ENCODE results near the gene FHIT.
A peak's percentile ranks its signal among the peaks of the same experiment; 100 is the strongest.
"Not testable (repeated sequence)": the region's sequence is repeated elsewhere in the genome, so short reads cannot be mapped to it uniquely, and the experiment has no call there.

Gene FHIT

DNA sequence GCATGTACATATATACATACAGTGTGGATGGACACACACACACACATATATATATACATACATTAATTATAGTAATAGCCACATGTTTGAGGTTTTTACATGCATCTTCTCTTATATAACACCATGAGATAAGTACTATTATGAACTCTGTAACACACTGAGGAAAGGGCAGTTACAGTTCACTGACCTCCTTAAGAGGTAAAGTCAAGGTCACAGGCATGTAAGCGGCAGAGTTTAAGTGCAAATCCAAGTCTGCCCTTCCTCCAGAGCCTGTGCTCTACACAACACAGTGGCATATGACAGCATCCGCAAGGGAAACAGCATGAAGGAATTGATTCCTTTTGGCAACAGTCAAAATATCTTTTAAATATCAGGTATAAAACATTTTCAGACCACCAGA lies 26.4 kb downstream of the FHIT start:
- no peak for DNase-seq

DNA sequence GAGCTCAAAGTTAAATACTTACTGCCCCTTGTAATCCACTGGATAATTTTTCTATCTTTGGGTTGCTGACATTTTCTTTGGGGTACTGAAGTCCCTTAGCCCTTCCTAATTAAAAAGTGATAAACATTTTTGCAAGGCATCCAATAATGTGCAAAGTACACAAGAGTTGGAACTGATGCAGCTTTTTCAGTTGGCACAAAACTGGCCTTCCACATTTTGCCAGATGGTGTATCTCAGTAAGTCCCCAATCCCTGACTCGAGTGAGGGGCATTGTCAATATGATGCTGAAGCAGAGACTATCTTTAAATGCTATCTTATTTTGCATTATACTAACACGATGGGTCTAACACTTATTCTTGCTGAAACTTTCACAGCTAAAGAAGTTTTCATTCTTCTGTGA lies 27.8 kb downstream of the FHIT start:
- no peak for DNase-seq

DNA sequence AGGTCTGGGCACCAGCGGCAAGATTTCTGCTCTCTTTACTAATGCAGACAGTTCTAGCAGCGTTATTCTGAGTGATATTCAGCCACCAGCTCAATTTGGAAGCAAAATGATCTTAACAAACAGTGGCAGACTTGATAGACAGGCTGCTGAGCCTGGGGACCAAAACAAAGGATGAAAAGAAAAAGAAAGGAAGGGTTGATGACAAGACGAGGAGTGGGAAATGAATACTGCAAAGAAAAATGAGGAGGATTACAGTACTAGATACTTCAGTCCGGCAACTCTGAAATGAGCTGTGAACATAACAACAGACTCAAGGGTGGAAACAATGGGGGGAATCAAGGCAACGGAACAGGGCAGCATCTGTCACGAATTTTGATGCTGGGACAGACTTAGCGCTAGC lies 28.8 kb downstream of the FHIT start:
- DNase-seq = no peak

DNA sequence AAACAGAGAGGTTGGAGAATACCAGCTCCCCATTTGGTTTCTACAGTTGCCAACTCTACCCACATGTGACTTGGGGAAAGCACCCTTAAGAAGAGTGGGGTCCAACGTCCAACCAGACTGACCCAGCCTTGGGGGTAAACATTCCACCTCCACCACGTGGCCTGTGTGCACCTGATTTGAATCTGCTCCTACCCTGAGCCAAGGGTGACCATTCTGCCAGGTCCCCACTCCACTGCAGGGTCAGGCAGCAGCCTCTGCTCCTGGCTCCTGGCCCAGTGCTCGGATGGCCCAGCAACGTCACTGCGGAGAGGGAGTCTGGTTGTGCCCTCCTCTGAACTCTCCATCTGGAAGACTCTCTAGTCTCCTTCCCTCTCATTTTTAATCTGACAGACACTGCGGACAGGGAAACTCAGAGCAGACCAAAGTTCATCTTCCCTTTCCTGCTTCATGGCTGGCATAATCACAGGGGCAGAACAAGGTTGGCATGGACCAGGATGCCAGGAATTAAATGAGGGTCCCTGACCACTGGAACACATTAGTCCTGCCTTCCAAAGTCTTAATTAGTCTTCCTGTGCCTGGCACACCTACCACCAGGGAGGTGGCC lies 29.4 kb downstream of the FHIT start:
- DNase-seq = no peak

DNA sequence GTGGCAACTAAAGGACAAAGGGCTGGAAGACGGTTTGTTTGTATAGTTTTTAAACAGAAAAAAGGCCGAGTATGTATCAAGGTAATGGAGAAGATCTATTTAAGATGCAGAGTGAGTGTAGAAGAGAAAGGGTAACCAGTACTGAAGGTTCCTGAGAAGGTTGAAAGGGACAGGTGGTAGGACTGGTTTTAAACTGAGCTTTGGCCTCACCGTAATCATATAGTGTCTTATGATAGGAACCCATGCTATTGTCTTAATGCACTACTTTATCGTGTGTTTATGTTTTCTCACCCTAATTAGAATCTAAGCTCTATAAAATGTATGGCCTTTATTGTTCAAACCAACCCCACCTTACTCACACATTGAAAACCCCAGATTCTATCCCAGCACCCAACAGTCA lies 32.7 kb downstream of the FHIT start:
- no peak for DNase-seq

DNA sequence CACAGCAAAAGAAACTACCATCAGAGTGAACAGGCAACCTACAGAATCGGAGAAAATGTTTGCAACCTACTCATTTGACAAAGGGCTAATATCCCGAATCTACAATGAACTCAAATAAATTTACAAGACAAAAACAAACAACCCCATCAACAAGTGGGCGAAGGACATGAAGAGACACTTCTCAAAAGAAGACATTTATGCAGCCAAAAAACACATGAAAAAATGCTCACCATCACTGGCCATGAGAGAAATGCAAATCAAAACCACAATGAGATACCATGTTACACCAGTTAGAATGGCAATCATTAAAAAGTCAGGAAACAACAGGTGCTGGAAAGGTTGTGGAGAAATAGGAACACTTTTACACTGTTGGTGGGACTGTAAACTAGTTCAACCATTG lies 35.1 kb downstream of the FHIT start:
- not testable (repeated sequence) for DNase-seq

DNA sequence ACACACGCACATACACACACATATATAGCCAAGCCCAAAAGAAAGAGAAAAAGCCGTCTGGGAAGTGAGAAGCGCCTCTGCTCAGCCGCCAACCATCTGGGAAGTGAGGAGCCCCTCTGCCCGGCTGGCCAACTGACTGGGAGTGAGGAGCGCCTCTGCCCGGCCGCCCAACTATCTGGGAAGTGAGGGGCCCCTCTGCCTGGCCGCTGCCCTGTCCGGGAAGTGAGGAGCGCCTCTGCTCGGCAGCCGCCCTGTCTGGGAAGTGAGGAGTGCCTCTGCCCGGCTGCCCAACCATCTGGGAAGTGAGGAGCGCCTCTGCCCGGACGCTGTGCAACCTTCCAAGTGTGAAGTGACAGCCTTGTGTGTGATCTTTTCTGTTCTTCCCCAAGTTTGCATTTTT lies 49.2 kb downstream of the FHIT start:
- DNase-seq = no peak

DNA sequence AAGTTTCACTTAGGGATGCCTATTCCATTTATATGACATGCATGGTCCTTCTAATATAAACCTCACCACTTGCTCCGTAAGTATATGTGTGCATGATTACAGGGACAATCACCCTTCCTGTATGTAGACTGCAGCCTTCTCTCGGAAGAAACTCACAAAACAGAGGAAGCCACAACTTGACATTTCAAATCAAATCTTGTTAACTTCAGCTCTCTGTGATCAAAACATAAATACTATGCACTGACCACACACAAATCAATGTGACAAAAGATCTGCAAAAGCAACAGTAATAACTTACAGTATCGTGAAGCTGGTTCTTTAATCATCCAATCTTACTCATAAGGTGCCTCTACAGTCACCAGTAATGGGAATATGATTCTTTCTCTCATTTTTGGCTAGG lies 50.2 kb downstream of the FHIT start:
- no peak for DNase-seq

DNA sequence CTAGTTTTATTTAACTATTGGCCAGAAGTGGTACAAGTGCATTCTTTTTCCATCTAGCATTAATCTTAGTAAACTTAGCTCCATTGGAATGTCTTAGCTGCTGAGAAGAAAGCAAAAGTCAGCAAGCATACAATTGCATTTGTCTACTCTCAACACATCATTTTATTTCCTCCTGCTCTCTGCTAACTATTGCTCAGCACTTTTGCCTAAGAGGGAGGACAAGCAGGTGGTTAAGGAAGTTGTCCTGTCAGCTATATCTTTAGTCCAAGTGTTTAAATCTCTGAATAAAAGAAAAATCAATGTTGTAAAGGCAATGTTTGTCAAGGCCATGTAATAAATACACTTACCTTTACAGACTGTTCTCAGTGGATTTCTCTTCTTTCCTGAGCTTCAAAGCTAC lies 51.0 kb downstream of the FHIT start:
- no peak for DNase-seq

DNA sequence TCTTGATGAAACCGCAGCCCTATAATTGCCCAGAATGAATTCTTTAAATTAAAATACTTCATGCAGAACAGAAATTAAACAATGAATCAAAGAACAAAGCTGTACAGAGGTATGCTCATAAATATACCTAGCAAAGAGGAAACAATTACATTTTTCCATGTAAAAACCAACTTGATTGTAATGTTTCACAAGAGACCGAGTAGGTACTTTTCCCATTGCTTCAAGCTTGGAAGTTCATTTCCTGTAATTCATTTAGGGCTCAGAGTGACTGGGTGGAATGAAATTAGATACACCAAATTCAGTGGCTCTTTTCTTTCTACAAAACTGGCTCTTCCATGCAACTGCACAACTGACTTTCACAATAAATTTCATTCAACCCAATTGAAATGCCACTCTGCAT lies 51.4 kb downstream of the FHIT start:
- no peak for DNase-seq

DNA sequence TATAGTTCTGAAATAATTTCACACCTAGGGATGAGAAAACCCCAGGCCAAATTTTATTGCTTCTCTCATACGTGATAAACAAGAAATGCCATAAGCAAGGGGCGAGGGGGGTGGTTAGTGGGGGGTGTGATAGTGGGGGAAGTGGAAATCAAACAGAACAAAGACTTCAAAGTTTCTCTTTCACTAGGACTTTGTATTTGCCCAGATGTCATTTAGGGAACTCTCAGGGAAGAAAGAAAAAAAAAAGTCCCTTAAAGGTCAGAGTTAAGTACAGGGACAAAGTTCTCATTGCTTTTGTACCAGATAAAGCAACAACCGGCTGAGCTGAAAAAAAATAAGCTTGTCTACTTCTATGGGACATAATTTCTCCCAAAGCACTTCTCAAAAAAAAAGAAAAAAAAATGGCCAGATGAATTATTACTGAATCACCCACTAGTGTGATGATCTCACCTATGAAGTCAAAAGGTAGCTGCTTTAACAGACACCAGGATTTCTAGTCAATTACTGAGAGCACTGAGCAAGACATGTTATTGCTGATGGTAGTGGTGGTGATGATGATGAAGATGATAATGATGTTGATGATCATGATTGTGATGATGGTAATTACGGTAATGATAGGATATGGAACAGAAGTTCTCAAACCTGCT lies 56.2 kb downstream of the FHIT start:
- no peak for DNase-seq

DNA sequence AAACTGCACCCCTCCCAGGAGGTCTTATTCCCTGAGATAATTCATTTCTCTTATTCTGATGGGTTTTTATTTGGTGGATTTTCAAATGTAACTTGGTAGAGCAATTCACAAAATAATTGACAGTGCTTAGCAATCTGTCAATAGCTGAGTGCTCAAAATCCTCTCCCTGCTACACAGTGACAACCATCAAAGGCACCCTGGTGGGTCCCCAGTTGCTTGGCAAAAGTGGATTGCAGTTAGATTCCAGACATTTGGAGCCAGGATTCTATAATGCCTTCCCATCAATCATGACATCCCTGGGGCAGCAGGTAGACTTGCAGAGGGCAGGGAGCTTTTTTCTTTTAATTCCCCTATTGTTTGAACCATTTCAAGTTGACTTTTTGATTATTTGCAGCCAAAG lies 59.0 kb downstream of the FHIT start:
- DNase-seq = no peak

DNA sequence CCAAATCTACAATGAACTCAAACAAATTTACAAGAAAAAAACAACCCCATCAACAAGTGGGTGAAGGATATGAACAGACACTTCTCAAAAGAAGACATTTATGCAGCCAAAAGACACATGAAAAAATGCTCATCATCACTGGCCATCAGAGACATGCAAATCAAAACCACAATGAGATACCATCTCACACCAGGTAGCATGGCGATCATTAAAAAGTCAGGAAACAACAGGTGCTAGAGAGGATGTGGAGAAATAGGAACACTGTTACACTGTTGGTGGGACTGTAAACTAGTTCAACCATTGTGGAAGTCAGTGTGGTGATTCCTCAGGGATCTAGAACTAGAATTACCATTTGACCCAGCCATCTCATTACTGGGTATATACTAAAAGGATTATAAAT lies 61.0 kb downstream of the FHIT start:
- not testable (repeated sequence) for DNase-seq

DNA sequence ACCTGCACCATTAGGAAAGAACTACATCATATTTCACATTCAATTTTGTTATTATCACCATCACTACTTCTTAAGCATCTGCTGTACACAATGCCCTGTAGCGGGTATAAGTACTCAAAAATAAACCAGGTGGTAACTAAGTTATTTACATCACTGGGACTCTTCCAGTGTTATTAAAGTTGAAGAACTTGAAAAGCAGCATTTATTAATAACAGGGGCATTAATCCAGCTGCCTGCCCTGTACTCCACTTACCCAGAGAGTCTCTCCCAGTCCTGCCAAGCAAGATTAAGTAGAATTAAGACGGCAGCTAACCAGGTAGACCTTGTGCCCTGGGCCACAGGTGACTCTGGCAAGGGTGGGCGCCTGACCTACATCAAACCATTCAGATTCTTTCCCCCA lies 65.2 kb downstream of the FHIT start:
- no peak for DNase-seq

DNA sequence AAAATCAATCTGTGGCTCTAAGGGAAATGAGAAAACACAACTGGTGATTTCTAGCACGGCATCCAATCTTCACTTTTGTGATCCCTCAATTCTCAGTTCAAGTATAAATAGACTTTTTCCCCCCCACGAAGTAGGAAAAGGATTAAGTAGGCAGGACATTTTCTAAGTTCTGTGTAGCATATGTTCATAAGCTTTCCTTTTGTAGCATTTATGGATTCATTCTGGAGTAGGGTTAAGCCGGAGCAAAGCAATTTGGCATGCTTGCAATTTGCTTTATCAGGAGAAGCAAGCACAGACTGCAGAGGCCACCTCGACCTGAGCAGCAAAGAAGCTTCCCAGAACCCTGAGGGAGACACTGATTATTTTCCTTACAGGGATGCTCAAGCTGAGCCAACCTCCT lies 66.3 kb downstream of the FHIT start:
- DNase-seq = no peak

DNA sequence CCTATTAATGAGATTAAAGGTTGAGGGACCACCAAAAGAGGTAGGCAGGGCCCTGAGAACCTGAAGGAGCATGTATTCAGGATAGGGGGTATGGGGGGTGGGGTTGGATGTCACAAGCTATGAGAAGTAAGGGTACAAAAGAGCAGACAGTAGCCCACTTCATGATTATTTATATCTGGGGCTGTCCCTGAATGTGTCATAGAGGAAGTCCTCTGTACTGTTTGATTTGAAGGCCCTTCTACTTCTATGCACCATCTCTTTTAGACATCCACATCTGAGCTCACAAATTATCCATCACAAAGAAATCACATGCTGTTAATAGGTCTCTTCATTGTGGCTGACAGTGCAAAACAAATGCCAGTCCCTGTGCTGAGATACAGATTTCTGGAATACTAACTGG lies 68.6 kb downstream of the FHIT start:
- no peak for DNase-seq

DNA sequence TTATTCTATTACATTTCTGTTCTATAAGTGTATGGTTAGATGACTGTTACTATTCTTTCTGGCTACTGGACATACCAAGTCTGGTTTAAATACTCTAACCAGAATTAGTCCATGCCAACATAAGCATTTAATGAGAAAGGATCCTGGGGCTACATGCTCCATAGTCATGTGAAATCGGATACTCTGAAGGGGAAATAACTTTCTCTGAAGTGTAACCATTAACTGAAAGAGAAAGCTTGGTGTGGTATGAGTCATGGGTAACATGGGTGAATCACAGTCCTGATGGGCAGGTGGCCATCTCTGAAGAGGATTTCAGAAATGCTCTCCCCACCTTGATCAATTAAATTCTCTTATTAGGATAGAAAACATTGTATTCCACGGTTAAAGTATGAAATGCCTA lies 69.4 kb downstream of the FHIT start:
- peak; percentile 66 for DNase-seq

DNA sequence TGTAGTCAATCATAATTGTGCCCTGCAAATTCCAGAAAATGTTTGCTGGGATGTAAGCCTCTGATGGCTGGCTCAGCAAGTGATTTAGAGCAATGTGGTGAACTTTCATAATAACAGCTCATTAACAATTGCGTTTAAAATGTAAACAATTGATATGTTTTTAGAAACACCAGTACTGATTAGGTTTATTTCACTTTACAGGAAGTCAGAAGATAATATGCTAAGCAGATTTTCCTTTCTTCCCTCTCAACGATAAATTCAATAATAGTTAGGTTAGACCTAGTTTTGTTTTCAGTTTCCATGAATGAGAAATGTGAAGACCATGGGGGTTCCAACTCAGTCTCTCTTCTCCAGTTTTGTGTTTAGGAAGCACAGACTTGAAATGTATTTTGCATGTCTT lies 71.0 kb downstream of the FHIT start:
- DNase-seq = no peak

DNA sequence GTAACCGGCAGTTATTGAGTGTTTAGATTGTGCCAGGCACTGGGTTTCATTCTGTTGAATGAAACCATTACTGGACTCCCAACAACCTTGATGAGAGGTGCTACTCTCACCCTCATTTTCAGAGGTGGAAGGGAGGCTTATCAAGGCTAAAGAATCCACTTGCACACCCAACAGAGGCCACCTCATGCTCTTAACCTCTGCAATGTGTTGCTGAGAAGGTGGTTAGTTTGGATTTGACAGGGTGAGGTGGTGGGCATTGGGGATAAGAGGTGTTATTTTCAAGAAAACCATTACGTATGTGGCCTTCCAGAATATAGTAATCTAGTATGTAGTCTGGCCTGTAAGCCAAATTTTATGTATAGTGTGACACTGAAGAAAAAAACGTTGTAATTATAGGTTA lies 73.1 kb downstream of the FHIT start:
- no peak for DNase-seq

DNA sequence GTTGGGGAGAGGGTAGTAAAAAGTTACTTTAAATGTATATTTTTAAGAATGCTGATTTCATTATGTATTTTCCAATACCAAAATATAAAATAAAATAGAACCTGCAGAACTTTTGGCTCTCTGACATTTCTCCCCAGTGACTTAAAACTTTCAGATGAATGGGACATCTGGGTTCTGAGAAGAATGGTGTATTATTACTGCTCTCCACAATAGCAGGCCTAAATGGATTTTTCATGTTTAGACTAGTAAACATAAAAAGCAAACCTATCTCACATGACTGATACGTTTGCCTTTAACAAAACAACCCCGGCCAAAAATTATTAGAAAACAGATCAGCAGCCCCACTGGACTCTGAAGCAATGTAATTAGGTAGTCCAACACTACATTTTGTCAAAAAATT lies 73.8 kb downstream of the FHIT start:
- DNase-seq = no peak

DNA sequence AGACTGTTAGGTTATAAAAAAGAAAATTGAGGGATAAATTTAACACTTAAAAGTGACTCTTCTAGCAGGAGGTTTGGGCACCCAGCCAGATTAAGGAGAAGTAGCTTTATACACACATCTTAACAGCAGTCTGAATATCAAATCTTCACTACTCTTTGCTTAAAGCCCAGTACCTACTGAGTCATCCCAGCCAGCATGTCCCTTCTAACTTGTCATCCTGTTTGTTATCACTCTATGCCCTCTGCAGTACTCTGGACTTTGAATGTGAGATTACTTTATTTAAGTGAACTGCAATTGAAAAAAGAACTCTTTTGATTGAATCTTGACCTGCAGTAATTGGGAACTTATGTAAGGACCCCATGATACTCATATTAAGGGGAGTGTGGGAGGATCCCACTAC lies 77.6 kb downstream of the FHIT start:
- no peak for DNase-seq

DNA sequence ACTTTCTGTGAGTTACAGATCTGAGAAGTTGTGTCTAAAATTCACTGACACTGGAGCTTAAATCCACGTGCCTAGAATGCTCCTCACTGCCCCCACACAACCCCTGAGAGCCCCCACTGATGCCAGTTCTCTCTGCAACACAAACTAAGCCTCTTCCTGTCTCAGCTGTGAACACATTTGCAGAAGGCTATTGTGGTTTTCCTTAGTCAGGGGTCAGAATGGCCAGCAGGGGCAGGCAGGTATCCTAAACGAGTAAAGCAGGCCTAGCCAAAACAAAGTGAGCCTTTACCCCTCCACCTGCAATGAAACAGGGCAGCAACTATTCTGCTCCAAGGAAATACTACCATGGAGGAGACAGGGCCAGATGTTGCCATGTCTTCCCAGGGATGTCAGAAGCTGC lies 78.6 kb downstream of the FHIT start:
- DNase-seq = no peak

DNA sequence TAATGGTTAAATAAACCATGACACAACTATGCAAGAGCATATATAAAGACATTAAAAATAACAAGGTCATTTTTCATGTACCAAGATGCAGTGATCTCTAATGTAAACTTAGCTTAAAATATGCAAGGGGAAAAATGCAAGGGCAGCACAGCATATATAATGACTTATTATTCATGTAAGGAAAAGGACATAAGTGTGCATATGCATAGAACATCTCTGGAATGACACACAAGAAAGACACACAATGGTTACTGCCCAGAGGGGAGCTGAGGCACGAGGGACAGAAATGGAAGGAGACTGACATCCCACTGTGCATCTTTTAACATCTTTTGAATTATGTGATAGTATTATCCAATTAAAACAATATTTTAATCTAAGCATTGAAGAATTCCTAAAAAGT lies 79.0 kb downstream of the FHIT start:
- no peak for DNase-seq

DNA sequence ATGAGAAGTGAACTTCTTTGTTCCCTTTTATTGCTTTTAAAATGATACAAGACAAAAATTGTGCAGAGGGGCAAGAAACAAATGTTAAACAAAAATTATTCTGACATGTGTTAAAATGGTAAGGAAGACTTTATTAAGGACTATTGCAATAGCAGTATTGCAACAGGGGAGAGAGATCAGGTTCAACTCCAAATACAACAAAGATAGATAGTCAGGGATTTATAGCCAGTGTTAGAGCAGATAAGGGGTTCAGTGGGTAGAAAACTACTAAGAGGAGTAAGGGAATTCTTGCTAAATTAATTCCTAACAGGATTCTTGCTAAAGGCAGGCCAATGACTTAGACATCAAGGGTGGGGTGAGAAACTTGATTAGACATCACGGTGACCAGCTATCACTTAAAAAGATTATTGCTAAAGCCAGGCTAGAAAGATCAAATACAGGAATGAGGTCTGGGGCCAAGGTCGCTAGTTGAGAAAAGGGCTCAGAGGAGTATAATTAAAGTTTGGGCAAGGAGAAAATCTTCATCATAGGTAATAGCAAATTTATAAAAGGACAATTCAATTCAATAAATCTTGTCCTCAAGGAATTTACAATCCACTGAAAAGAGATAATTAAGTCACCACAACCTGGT lies 81.5 kb downstream of the FHIT start:
- DNase-seq = no peak

DNA sequence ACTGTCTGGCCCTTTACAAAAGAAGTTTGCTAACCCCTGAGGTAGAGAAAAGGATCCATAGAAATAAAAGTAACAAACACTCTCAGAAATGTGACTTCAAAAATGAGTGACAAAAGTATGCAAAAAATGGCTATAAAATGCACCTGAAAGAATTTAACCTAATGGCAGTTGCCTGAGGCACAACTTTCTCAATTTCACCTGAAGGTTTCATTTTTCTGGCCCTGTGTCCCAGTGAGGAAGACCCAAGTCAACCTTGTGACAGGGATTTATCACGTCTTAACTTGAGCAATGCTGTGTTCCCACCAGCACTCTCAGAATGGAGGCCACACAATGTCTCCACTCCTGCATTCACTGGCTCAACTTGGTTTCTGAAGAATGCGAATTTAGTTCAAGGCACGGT lies 83.0 kb downstream of the FHIT start:
- DNase-seq = no peak
